Heart left ventricle (tissue), 13 donors: ENCODE data around the gene WHRN.

Experiments
- CTCF ChIP-seq, 12 donors: fragments of 200-600 bp; sonication (generic) in 4 of 12; IDR thresholded peaks; one replicate each; pipeline versions ENCODE4 v1.5.0 to v1.8.0; 2018 to 2022; ENCODE audit warnings: antibody characterized with exemption in 12 of 12, mild to moderate bottlenecking in 5 of 12
- POLR2A ChIP-seq, 2 donors: fragments of 450-650 bp; IDR thresholded peaks; one replicate each; pipeline ENCODE4 v1.6.1; 2017; ENCODE audit warnings: antibody characterized with exemption in 2 of 2, mild to moderate bottlenecking in 2 of 2, moderate library complexity in 2 of 2
- donor health status: ischemic (EF 13 %, LVEDD 7.1; RV severe dilation, severe dysfunction).
- donor health status: DM: no; HTN: yes; CAD: no.
- donor health status: DM: no; HTN: no; CAD: no.
- donor health status: ischemic (EF 25% LVEDD 6.9; RV normal size, moderate dysfunction).
- donor health status: ischemic (EF 25% LVEDD 5.7; RV mildly dilated, moderate dysfunction).
- donor health status: ischemic (EF 35%, LVEDD 5.7; RV mildly dilated, moderate dysfunction).
- donor health status: nonischemic (EF 11% LVEDD 7.7; RV severe dilation, severe dysfunction).
- donor health status: DM: yes; HTN: yes; CAD: no.
- donor health status: PGD.
- donor health status: ischemic (EF 29% LVEDD 5.4; RV normal size, mild dysfunction).
- donor health status: nonischemic (EF 23%, LVEDD 6.1; RV moderate dilation, normal function).

- TF ChIP-seq CTCF (IDR thresholded peaks at IDR 0.05) (no peak), POLR2A (IDR thresholded peaks at IDR 0.05) (no peak)
Observed at GRCh38 chr9:114477642-114478041, 27.6 kb downstream of the WHRN start.
